GM12872 (cell line): ENCODE measurements around the gene RFPL2.

ENCODE experiments used
- TF ChIP-seq, protein P1 (sequence below): IDR thresholded peaks from 3 replicates; pipeline ENCODE4 v1.5.1; 2011; ENCODE audit warnings: low read depth, mild to moderate bottlenecking, low read length, moderate library complexity; ENCODE audit not compliant: insufficient read depth

RFPL2 gene

DNA sequence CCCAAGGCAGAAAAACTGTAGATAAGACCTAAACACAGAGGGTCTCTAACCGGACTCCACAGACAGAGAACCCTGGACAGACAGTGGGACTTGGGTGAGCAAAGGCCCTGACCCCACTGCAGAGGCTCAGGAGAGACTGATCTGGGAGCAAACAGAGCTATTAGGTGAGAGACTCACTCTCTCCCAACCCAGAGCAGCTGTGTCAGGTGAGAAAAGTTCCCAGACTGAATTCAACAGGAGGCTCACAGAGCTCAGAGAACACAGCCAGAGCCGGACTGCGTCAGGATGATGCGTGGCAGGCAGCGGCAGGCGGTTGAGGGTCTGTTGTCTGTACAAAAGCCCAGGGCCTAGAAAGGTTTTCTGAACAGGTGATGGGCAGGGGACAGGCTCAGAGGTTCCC, 5.5 kb downstream of the RFPL2 start:
- TF ChIP-seq, protein P1, sequence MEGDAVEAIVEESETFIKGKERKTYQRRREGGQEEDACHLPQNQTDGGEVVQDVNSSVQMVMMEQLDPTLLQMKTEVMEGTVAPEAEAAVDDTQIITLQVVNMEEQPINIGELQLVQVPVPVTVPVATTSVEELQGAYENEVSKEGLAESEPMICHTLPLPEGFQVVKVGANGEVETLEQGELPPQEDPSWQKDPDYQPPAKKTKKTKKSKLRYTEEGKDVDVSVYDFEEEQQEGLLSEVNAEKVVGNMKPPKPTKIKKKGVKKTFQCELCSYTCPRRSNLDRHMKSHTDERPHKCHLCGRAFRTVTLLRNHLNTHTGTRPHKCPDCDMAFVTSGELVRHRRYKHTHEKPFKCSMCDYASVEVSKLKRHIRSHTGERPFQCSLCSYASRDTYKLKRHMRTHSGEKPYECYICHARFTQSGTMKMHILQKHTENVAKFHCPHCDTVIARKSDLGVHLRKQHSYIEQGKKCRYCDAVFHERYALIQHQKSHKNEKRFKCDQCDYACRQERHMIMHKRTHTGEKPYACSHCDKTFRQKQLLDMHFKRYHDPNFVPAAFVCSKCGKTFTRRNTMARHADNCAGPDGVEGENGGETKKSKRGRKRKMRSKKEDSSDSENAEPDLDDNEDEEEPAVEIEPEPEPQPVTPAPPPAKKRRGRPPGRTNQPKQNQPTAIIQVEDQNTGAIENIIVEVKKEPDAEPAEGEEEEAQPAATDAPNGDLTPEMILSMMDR: no peak

DNA sequence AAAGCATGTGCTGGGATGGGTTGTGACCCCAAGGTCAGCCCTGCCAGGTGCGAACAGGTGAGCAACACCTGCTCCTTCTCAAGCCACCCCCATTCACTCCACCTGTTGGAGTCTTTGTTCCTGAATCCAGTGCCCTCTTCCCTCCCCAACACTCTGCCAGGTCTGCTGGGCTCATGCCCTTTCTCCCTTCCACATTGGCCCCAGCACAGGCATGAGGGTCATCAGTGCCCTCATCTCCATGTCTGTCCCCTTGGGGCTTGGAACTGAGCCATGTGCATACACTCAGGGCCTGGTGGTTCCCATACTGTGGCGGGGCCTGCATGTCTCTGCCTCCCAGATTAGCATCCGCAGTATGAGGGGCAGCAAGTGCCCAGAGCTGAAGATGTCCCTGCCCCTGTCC, 19.1 kb downstream of the RFPL2 start:
- TF ChIP-seq, protein P1: no peak

DNA sequence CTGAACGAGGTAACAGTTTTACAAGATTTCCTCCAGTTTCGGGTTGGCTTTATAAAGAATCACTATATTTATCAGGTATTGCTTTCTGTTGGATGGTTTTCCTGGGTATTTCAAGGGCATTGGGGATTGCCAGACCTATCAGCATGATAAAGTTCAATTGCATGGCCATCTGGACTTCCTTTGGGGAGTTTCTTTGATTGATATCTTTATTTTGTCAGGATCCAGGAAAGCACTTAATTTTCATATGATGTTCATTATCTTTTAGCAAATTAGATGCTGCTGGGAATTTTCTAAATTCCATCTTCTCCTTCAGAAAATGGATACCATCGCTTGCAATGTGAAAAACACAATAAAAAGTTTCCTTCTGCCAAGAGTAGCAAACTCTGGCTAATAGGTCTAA, 21.2 kb downstream of the RFPL2 start:
- TF ChIP-seq, protein P1: no peak

DNA sequence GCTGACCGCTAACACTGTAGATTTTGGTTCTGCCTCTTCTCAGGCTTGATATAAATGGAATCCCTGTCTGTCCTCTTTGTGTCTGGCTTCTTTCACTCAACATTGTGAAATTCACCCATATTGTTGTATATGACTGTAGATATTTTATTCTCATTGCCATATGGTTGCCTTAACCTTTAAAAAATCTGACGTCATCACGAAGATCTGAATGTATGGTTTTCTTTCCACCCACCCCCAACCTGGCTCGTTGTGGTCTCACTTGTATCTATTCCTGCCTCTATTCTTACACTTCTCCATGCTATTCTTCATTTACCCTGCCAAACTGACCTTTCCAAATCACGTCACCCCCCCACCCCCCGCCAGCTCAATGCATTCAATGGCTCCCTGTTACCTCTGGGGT, 23.8 kb downstream of the RFPL2 start:
- TF ChIP-seq, protein P1: no peak

DNA sequence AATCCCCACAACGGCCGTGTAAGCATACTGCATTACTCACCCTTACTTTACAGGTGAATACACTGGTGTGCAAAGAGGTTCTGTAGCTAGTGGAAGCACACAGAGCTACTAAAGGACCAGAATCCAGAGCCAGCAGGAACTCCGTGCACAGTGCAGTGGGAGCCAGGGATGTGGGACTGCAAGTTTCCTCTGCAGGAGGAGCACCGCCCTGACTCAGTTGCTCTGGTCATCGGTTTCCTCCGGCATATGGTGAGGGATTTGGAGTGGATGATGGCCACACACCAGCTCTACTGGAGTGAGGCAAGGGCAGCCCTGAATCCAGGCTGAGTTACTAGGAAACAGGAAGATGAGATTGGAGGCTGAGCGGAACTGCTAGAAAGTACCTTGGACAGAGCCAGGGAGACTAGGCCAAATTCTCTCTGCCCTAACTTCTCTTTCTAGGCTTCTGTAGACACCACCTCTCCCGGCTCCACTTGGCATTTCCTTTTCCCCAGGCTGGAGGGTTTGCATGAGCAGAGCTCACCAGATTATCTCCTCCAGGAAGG, 27.6 kb downstream of the RFPL2 start:
- TF ChIP-seq, protein P1: no peak

DNA sequence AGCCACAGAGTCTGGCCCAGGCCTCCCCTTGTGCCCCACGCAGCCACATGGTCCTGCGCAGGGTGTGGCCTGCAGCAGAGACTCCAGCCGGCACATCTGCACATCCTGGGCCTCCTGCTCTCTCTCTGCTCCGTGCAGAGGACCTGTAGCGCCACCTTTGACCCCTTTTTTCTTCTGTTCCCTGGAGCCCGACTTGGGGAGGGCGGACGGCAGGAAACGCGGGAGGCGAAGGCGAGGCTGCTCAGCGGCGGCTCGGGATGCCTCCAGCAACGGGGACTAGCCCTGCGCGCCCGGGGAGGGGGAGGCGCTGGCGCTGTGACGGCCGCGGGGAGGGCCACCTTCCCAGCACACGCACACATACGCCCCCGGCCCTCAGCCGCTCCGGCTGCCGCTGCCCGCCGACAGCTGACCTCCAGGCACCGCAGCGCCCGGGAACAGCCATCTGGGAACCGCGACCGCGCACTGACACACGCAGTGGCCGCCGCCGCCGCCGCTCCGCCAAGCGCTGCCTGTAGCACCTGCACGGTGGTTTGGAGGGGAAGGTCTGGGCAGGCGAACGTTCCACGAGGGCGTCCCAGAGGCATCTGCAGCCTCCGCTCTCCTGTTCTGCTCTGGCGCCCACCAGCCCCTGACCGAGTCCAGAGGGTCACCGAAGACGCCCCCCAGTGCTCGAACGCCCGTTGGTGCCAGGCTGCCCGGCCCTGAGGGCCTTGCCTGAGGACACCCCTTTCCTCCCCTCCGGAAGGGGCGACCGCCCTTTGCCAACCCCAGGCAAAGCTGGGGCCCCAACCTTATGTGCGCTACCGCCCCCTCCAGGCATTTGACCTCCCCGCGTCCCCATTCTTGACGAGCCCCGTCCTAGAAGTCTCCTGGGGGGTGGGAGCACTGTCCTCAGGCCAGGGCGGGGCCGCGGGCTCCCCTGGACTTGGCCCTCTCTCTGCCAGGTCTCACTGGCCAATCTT, 28.9 kb downstream of the RFPL2 start:
- TF ChIP-seq, protein P1: 0 out of 3 replicates have a peak, but pooled peaks have one; percentile 5

DNA sequence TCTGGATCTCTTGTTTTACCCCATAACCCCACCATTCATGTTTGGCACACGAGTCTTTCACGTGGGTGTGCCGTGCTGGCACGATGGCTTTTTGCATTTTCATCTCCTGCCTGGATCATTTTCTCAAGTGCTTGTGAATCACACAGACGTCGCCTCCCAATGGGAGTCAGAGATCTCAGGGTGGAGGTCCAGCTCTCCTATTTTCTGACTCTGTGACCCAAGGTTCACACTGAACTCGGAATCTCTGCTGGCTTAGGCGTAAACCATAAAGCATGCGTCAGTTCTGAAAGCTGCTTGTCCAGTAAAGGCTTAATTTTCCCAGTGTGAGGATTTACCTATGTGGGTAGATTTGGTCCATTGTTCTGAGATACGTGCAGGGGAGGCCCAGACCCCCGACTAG, 29.8 kb downstream of the RFPL2 start:
- TF ChIP-seq, protein P1: no peak
